Heart left ventricle (tissue), 16 donors: Measurements from ENCODE around the gene ACOXL. TPM values are rescaled to one million over a fixed set of nuclear protein-coding genes. Genes with fewer than 3 reads are reported as not detected.
A peak's percentile ranks its signal among the peaks of the same experiment; 100 is the strongest.

Experiments
- ATAC-seq, 4 donors: fragments of 200-7000 bp; cut with Tn5 transposase; one replicate each; pipeline ENCODE4 v1.9.1; 2020 to 2022; ENCODE audit warnings: moderate library complexity in 4 of 4, mild to moderate bottlenecking in 3 of 4, moderate number of reproducible peaks in 1 of 4
- DNase-seq, 5 donors: peaks; one replicate each; pipeline ENCODE4 v3.0.0-alpha.2; 2020
- H3K27ac ChIP-seq, 12 donors: fragments of 200-600 bp; sonication (generic) in 4 of 12; one replicate each; pipeline versions ENCODE4 v1.5.0 to v1.8.0; 2016 to 2022; ENCODE audit warnings: mild to moderate bottlenecking in 2 of 12
- H3K27me3 ChIP-seq, 9 donors: fragments of 200-600 bp; sonication (generic) in 2 of 9; one replicate each; pipeline versions ENCODE4 v1.5.1 to v1.8.0; 2016 to 2022; ENCODE audit warnings: mild to moderate bottlenecking in 3 of 9
- H3K36me3 ChIP-seq, 9 donors: fragments of 200-600 bp; sonication (generic) in 2 of 9; one replicate each; pipeline versions ENCODE4 v1.5.0 to v1.8.0; 2018 to 2022; ENCODE audit warnings: mild to moderate bottlenecking in 2 of 9
- H3K4me1 ChIP-seq, 12 donors: fragments of 200-600 bp; sonication (generic) in 4 of 12; one replicate each; pipeline versions ENCODE4 v1.5.0 to v1.8.0; 2016 to 2022; ENCODE audit warnings: mild to moderate bottlenecking in 3 of 12
- H3K4me3 ChIP-seq, 12 donors: fragments of 200-600 bp; sonication (generic) in 4 of 12; one replicate each; pipeline versions ENCODE4 v1.5.0 to v1.8.0; 2017 to 2022; ENCODE audit warnings: mild to moderate bottlenecking in 9 of 12, moderate library complexity in 4 of 12
- H3K9me3 ChIP-seq, 12 donors: fragments of 200-600 bp; sonication (generic) in 4 of 12; one replicate each; pipeline versions ENCODE4 v1.5.0 to v1.8.0; 2016 to 2022; ENCODE audit warnings: mild to moderate bottlenecking in 1 of 12
- POLR2A ChIP-seq, 2 donors: fragments of 450-650 bp; IDR thresholded peaks; one replicate each; pipeline ENCODE4 v1.6.1; 2017; ENCODE audit warnings: antibody characterized with exemption in 2 of 2, mild to moderate bottlenecking in 2 of 2, moderate library complexity in 2 of 2
- WGBS, 4 donors: extraction: QIAGEN DNeasy Blood & Tissue Kit in 2 of 4; methylation state at CpG; one replicate each; pipeline versions ENCODE4 v1.1.5 to v1.1.7; 2013 to 2018; 5-methylcytosine and 5-hydroxymethylcytosine counted together
- intact Hi-C, 10 donors: fragments of 100-400 bp; cut with DNase I; formaldehyde crosslinking; loops; one replicate each; pipeline versions ENCODE4 v1.11.1 to v1.14.2; 2022
- polyA plus RNA-seq, 2 donors: library from polyadenylated mRNA; stranded (reverse); fragments of 200-250 nt; gene quantifications; one replicate each; pipeline ENCODE4 v1.2.3, GENCODE V29; 2013
- total RNA-seq, 9 donors: library from RNA; depleted of rRNA in 2 of 9; stranded (reverse); fragments of >200 nt in 2 of 9; fragmentation: NEBNext Ultra II Directional in 3 of 9; extraction: Animal tissue kit (Norgen Biotek cat#: 25700) in 3 of 9; gene quantifications; one replicate each; pipeline versions ENCODE4 v1.1.0 to v1.2.4, GENCODE V29; 2016 to 2023
- TF ChIP-seq, protein P1 (sequence below), 12 donors: fragments of 200-600 bp; sonication (generic) in 4 of 12; IDR thresholded peaks; one replicate each; pipeline versions ENCODE4 v1.5.0 to v1.8.0; 2018 to 2022; ENCODE audit warnings: antibody characterized with exemption in 12 of 12, mild to moderate bottlenecking in 5 of 12
- donor health status: ischemic (EF 13 %, LVEDD 7.1; RV severe dilation, severe dysfunction).
- donor health status: healthy with polysubstance abuse.
- donor health status: DM: no; HTN: yes; CAD: no.
- donor health status: DM: no; HTN: no; CAD: no.
- donor health status: ischemic (EF 25% LVEDD 6.9; RV normal size, moderate dysfunction).
- donor health status: ischemic (EF 25% LVEDD 5.7; RV mildly dilated, moderate dysfunction).
- donor health status: healthy.
- donor health status: DM: yes; HTN: yes; CAD: no.
- donor health status: ischemic (EF 35%, LVEDD 5.7; RV mildly dilated, moderate dysfunction).
- donor health status: nonischemic (EF 11% LVEDD 7.7; RV severe dilation, severe dysfunction).
- donor health status: DM: yes; HTN: yes; CAD: no.
- donor health status: PGD.
- donor health status: ischemic (EF 29% LVEDD 5.4; RV normal size, mild dysfunction).
- donor health status: nonischemic (EF 23%, LVEDD 6.1; RV moderate dilation, normal function).

The ACOXL gene
- total and polyA plus RNA-seq, 11 donors = 0.25 TPM; not detected in 10

DNA sequence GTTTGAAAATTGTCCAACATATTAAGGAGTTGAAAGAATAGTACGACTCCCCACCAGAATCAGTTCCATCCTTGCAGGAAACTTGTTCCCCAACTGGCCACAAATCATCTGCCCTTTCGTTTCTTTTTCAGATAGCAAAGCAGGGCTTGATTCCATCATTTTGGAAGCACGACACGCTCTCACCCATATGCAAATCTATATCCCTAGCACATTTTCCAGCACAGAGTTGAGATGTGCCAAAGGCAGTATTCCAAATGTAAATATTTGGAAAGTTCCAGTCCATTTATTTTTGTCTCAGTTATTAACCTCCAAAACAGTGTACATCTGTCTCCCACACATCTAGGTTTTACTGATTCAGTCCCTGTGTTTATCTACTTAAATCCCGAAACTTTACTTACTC, 259.5 kb downstream of the ACOXL start:
- intact Hi-C loops = loop anchor here in 1 of 10 donors (5.0 kb wide), 1 partner anchor 50 kb away; no protein-coding TSS in a partner anchor
- Histone ChIP-seq H3K27me3 (peaks cover 0 to 5% (median 0%) of the 10 kb centered on the region in 9 donors), H3K9me3 (peaks cover 0 to 23% (median 0%) of the 10 kb centered on the region in 12 donors), H3K4me3 (no peak overlapping the region), H3K27ac (no peak overlapping the region), H3K4me1 (peaks cover 0 to 20% (median 0%) of the 10 kb centered on the region in 12 donors), H3K36me3 (no peaks in the 10 kb centered on the region)
- no peak for ATAC-seq
- WGBS, 4 donors = 74 to 79% (median 76%) methylated on average over 5 of the region's 5 CpGs
- TF ChIP-seq, protein P1, sequence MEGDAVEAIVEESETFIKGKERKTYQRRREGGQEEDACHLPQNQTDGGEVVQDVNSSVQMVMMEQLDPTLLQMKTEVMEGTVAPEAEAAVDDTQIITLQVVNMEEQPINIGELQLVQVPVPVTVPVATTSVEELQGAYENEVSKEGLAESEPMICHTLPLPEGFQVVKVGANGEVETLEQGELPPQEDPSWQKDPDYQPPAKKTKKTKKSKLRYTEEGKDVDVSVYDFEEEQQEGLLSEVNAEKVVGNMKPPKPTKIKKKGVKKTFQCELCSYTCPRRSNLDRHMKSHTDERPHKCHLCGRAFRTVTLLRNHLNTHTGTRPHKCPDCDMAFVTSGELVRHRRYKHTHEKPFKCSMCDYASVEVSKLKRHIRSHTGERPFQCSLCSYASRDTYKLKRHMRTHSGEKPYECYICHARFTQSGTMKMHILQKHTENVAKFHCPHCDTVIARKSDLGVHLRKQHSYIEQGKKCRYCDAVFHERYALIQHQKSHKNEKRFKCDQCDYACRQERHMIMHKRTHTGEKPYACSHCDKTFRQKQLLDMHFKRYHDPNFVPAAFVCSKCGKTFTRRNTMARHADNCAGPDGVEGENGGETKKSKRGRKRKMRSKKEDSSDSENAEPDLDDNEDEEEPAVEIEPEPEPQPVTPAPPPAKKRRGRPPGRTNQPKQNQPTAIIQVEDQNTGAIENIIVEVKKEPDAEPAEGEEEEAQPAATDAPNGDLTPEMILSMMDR (IDR thresholded peaks at IDR 0.05) = no peak
- TF ChIP-seq POLR2A (IDR thresholded peaks at IDR 0.05) = no peak
- no peak for DNase-seq

DNA sequence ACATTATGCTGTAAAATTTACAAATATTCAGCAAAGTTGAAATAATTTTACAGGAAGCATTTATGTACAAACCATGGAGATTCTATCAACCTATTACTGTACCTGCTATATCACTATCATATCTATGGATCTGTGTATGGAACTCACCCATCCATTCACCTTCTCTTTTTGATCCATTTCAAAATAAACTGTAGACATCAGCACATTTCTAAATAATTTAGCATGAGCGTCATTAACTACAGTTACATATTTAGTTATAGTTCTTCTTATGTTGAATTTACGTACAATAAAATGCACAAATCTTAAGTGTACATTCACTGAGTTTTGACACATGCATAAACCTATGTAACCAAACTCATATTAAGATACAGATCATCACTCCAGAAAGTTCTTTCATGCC, 260.5 kb downstream of the ACOXL start:
- 69 to 99% (median 96%) methylated on average over 2 of the region's 2 CpGs for WGBS, 4 donors

DNA sequence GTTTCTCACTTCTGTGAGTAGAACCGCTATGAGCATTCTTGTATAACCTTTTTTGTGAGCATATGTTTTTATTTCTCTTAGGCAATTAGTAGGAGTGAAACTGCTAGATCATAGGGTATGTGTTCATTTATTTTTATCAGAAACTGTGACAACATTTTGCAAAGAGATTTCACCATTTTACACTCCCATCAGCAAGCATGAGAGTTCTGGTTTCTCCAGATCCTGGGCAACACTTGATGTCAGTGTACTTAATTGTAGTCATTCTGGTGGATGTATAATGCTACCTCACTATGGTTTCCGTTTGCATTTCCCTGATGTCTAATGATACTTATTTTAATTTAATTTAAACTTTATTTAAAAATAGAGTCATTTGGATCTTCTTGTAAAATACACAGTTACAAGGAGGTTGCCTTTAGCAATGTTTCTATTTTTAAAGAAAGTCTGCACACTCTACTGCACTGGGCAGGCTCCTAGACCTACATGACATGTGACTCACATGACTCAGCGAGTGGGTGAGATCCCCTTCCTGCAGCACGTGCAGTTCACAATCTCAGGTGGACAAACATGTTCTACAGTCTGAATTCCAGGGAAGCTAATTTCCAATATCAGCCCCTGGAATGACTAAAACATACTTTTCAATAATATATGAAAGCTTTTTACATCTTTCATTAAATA, 261.3 kb downstream of the ACOXL start:
- intact Hi-C loops = loop anchor here in 1 of 10 donors (5.0 kb wide), 1 partner anchor 51 kb away; no protein-coding TSS in a partner anchor
- no peak for DNase-seq
- H3K4me3 ChIP-seq = no peak overlapping the region
- TF ChIP-seq, protein P1 (IDR thresholded peaks at IDR 0.05) = no peak
- no peak for TF ChIP-seq POLR2A (IDR thresholded peaks at IDR 0.05)
- ATAC-seq = peak in 3 of 4 donors; percentile 80 to 86 (median 80)
- peaks cover 0 to 20% (median 0%) of the 10 kb centered on the region in 12 donors for H3K4me1 ChIP-seq
- 45 to 50% (median 47%) methylated on average over 4 of the region's 4 CpGs for WGBS, 4 donors
- peaks cover 0 to 29% (median 0%) of the 10 kb centered on the region in 12 donors for H3K9me3 ChIP-seq
- no peaks in the 10 kb centered on the region for H3K36me3 ChIP-seq
- peaks cover 0 to 5% (median 0%) of the 10 kb centered on the region in 9 donors for H3K27me3 ChIP-seq
- peak overlapping the region in 1 of 12 donors; percentile 21 for H3K27ac ChIP-seq

More for the DNA sequence above, 260.5 kb downstream of the ACOXL start:
- TF ChIP-seq, protein P1 (IDR thresholded peaks at IDR 0.05) = no peak
- no peak for TF ChIP-seq POLR2A (IDR thresholded peaks at IDR 0.05)
- peaks cover 0 to 5% (median 0%) of the 10 kb centered on the region in 9 donors for H3K27me3 ChIP-seq
- DNase-seq (no peak), ATAC-seq (no peak)
- H3K36me3 ChIP-seq = no peaks in the 10 kb centered on the region
- peaks cover 0 to 20% (median 0%) of the 10 kb centered on the region in 12 donors for H3K4me1 ChIP-seq
- no peak overlapping the region for H3K4me3 ChIP-seq
- intact Hi-C loops = loop anchor here in 1 of 10 donors (5.0 kb wide), 1 partner anchor 51 kb away; no protein-coding TSS in a partner anchor
- no peak overlapping the region for H3K27ac ChIP-seq
- H3K9me3 ChIP-seq = peaks cover 0 to 29% (median 0%) of the 10 kb centered on the region in 12 donors

DNA sequence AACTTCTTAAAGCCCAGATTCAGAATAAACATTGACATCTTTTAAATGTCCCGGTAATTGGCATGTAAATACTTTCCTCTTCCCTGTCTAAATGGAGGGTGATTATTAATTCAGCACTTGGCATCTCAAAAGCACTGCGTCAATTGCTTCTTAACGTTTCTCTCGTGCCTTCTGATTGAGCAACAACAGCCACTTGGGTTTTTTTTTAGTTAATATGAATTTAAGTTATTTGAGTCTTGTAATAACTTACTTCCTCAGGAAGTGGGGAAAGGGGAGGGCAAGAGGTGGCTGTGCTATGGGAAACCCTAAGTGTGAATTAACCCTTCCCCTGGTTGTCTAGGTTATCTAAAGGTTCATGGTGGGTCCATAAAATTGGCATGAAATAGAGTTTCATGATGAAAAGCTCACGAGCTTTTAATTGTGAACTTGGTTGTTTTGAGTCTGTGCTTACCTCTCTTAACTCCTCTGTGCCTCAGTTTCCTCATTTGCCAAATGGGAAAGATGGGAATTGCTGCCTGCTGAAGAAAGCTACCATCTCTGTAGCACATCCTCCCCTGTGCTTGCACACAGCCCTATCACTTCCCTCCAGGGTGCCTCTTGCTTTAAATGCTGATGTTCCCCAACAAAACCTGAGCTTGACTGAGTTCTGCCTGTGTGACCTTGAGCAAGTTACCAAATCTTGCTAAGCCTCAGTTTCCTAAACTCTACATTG, 262.0 kb downstream of the ACOXL start:
- intact Hi-C loops = loop anchor here in 1 of 10 donors (5.0 kb wide), 1 partner anchor 52 kb away; no protein-coding TSS in a partner anchor
- WGBS, 4 donors = 40 to 52% (median 46%) methylated on average over 5 of the region's 5 CpGs
- no peak for ATAC-seq

More for the DNA sequence above, 262.0 kb downstream of the ACOXL start:
- TF ChIP-seq, protein P1 (IDR thresholded peaks at IDR 0.05) = no peak
- no peak for TF ChIP-seq POLR2A (IDR thresholded peaks at IDR 0.05)
- Histone ChIP-seq H3K27me3 (peaks cover 0 to 5% (median 0%) of the 10 kb centered on the region in 9 donors), H3K4me1 (peaks cover 0 to 20% (median 0%) of the 10 kb centered on the region in 12 donors), H3K9me3 (peaks cover 0 to 29% (median 0%) of the 10 kb centered on the region in 12 donors), H3K4me3 (no peak overlapping the region), H3K36me3 (no peaks in the 10 kb centered on the region), H3K27ac (peak overlapping the region in 1 of 12 donors; percentile 21)
- no peak for DNase-seq
